K562 (cell line): ENCODE measurements around the gene COL5A3. TPM values are rescaled to one million over a fixed set of nuclear protein-coding genes. Genes with fewer than 3 reads are reported as not detected.

Experiments used
- EGR1 ChIP-seq: fragments of 450-650 bp; conservative IDR thresholded peaks from 2 replicates; pipeline ENCODE4 v1.6.1; 2017; ENCODE audit warnings: mild to moderate bottlenecking
- SOX6 ChIP-seq: fragments of 450-650 bp; IDR thresholded peaks from 2 replicates; pipeline ENCODE4 v1.6.1; 2014; ENCODE audit warnings: mild to moderate bottlenecking
- ZNF436 ChIP-seq: fragments of 250-450, 450-650 bp; sonication (Bioruptor Pico); formaldehyde crosslinking; IDR thresholded peaks from 2 replicates; pipeline ENCODE4 v1.7.0; 2020; ENCODE audit warnings: mild to moderate bottlenecking
- ZNF584 ChIP-seq: fragments of 200-800 bp; sonication (Bioruptor generic); IDR thresholded peaks from 2 replicates; pipeline ENCODE4 v1.6.1; 2016; ENCODE audit warnings: low read depth, mild to moderate bottlenecking, missing genetic modification characterization, missing compliant biosample characterization
- polyA plus RNA-seq, 8 experiments: library from polyadenylated mRNA; depleted of rRNA in 4 of 8; stranded (reverse) in 5 of 8; unstranded in 3 of 8; fragments of >200 nt; fragmentation: Nextera tagmentation in 2 of 8; fragmentation: Illumina TruSeq in 1 of 8; extraction: Ambion mirVana in 2 of 8; extraction: Trizol in 1 of 8; gene quantifications; 2 replicates each; pipeline versions ENCODE4 v1.2.1 to v1.2.3, GENCODE V29; 2011 to 2014; ENCODE audit warnings: inconsistent platforms in 1 of 8, missing spikeins in 1 of 8
- total RNA-seq, 7 experiments: library from RNA; depleted of rRNA in 6 of 7; stranded (reverse); fragments of >200 nt in 6 of 7; fragmentation: Illumina TruSeq in 2 of 7; extraction: Trizol in 2 of 7; gene quantifications; 2 replicates each; pipeline versions ENCODE4 v1.2.1 to v1.2.3, GENCODE V29; 2011 to 2021; ENCODE audit warnings: low replicate concordance in 1 of 7
- TF ChIP-seq, protein P1 (sequence below), 3 experiments: fragments of 200-800 bp in 1 of 3; fragments of 250-450 bp in 1 of 3; fragments of 450-650 bp in 1 of 3; sonication (Bioruptor Pico) in 1 of 3; sonication (Bioruptor generic) in 1 of 3; formaldehyde crosslinking in 1 of 3; IDR thresholded peaks; 2 replicates each; pipeline versions ENCODE4 v1.6.1 to v1.8.0; 2016 to 2022; ENCODE audit warnings: mild to moderate bottlenecking in 2 of 3, missing genetic modification characterization in 2 of 3, missing compliant biosample characterization in 1 of 3, moderate library complexity in 1 of 3

Gene COL5A3
- total and polyA plus RNA-seq, 9 of the 15 experiments (the other 6 are each of a cell fraction or from before 2014, with no cell fraction given), result 0.01 to 0.02 TPM; not detected in 7

DNA sequence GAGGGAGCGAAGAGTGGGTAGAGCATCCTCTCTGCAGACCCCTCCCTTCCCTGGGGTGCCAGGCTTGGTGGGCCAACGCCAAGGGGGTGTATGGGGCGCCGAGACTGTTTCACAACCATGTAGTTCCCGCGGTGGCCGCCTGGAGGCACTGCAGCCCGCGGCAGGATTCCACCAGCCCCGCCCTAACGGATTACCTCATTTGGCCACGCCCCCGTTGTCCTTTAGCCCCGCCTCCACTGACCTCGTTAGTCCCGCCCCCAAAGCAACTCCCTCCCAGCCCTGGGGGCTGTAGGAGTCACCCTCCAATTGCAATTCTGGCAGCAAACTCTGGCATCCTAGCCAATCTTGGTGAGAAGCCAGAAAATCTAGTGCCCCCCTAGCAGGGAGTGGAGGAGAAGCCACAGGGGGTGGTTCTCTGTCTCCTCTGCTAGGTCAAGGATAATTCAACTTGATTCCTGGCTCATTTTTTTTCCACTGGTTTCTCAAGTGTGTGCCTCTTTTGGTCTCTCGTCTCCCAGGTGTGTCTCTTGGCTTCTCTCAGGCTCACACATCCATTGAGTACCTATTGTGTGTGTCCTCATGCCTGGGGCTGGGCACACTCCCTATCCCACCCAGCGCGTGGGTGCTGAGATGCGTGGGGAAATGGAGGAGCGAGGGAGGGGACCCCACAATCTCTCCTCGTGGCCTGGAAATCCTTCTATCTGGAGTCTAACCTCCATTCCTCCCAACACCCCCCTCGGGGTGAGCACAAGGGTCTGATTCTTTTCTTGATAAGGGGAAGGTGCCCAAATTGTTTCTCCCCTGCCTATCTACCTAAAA lies 76.0 kb downstream of the COL5A3 start (continued):
- TF ChIP-seq, protein P1, sequence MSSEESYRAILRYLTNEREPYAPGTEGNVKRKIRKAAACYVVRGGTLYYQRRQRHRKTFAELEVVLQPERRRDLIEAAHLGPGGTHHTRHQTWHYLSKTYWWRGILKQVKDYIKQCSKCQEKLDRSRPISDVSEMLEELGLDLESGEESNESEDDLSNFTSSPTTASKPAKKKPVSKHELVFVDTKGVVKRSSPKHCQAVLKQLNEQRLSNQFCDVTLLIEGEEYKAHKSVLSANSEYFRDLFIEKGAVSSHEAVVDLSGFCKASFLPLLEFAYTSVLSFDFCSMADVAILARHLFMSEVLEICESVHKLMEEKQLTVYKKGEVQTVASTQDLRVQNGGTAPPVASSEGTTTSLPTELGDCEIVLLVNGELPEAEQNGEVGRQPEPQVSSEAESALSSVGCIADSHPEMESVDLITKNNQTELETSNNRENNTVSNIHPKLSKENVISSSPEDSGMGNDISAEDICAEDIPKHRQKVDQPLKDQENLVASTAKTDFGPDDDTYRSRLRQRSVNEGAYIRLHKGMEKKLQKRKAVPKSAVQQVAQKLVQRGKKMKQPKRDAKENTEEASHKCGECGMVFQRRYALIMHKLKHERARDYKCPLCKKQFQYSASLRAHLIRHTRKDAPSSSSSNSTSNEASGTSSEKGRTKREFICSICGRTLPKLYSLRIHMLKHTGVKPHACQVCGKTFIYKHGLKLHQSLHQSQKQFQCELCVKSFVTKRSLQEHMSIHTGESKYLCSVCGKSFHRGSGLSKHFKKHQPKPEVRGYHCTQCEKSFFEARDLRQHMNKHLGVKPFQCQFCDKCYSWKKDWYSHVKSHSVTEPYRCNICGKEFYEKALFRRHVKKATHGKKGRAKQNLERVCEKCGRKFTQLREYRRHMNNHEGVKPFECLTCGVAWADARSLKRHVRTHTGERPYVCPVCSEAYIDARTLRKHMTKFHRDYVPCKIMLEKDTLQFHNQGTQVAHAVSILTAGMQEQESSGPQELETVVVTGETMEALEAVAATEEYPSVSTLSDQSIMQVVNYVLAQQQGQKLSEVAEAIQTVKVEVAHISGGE (CRISPR knock-in tag; IDR thresholded peaks at IDR 0.05), result no peak
- TF ChIP-seq ZNF584 (CRISPR knock-in tag) (no peak), EGR1 (peak; percentile 37; the same call in 1 of the 2 replicates), SOX6 (no peak), ZNF436 (CRISPR knock-in tag) (no peak)
